ENCODE data around the gene PCDHGB4.
"Not testable (repeated sequence)": the region's sequence is repeated elsewhere in the genome, so short reads cannot be mapped to it uniquely, and the experiment has no call there.

PCDHGB4 gene

GRCh38 chr5:141389153-141390042, 1.9 kb downstream of the PCDHGB4 start:
- Histone ChIP-seq H3K4me3 (ENCODE audit: extremely low read depth, insufficient read depth, low read length, poor library complexity, severe bottlenecking) (no peak overlapping the region), H3K36me3 (ENCODE audit: control insufficient read depth, insufficient read depth, low read length) (peaks cover 15% of the 10 kb centered on the region), H3K9me3 (ENCODE audit: control insufficient read depth, low read length) (peaks cover 56% of the 10 kb centered on the region), H3K4me1 (ENCODE audit: control insufficient read depth, insufficient read depth, low read length, poor library complexity, severe bottlenecking) (no peaks in the 10 kb centered on the region), H3K27ac (ENCODE audit: low read depth, low read length, severe bottlenecking) (no peak overlapping the region)
- WGBS, 2 experiments (ENCODE audit: insufficient coverage in 2 of 2): 95 to 97% methylated on average over 70 to 77 of the region's 77 CpGs

- Histone ChIP-seq H3K36me3 (ENCODE audit: control insufficient read depth, insufficient read depth, low read length) (peaks cover 15% of the 10 kb centered on the region), H3K4me1 (ENCODE audit: control insufficient read depth, insufficient read depth, low read length, poor library complexity, severe bottlenecking) (no peaks in the 10 kb centered on the region), H3K4me3 (ENCODE audit: extremely low read depth, insufficient read depth, low read length, poor library complexity, severe bottlenecking) (no peak within 1 kb of the TSS), H3K27ac (ENCODE audit: low read depth, low read length, severe bottlenecking) (no peak within 1 kb of the TSS), H3K9me3 (ENCODE audit: control insufficient read depth, low read length) (peaks cover 63% of the 10 kb centered on the region)
- WGBS, 2 experiments (ENCODE audit: insufficient coverage in 2 of 2): 92 to 96% methylated on average over 31 to 37 of the region's 38 CpGs
These were observed 5.1 kb downstream of the PCDHGB4 start, which contains the start of gene PCDHGA8 for GRCh38 chr5:141392429-141393198. Gene PCDHGA8 (plus strand): TSS chr5:141392633. CDS start chr5:141392814, 181 bp downstream.

GRCh38 chr5:141393267-141393666, 5.8 kb downstream of the PCDHGB4 start:
- no peaks in the 10 kb centered on the region for H3K4me1 ChIP-seq (ENCODE audit: control insufficient read depth, insufficient read depth, low read length, poor library complexity, severe bottlenecking)
- 95% methylated on average over 19 to 20 of the region's 21 CpGs for WGBS, 2 experiments (ENCODE audit: insufficient coverage in 2 of 2)
- H3K4me3 ChIP-seq (ENCODE audit: extremely low read depth, insufficient read depth, low read length, poor library complexity, severe bottlenecking): no peak overlapping the region
- no peak overlapping the region for H3K27ac ChIP-seq (ENCODE audit: low read depth, low read length, severe bottlenecking)
- peaks cover 15% of the 10 kb centered on the region for H3K36me3 ChIP-seq (ENCODE audit: control insufficient read depth, insufficient read depth, low read length)
- peaks cover 63% of the 10 kb centered on the region for H3K9me3 ChIP-seq (ENCODE audit: control insufficient read depth, low read length)

GRCh38 chr5:141394401-141395187, 7.1 kb downstream of the PCDHGB4 start:
- Histone ChIP-seq H3K9me3 (ENCODE audit: control insufficient read depth, low read length) (peaks cover 63% of the 10 kb centered on the region), H3K36me3 (ENCODE audit: control insufficient read depth, insufficient read depth, low read length) (peaks cover 15% of the 10 kb centered on the region)
- 93 to 96% methylated on average over 18 to 35 of the region's 53 CpGs for WGBS, 2 experiments (ENCODE audit: insufficient coverage in 2 of 2)
- not testable (repeated sequence) for H3K4me1 ChIP-seq (ENCODE audit: control insufficient read depth, insufficient read depth, low read length, poor library complexity, severe bottlenecking); H3K27ac ChIP-seq (ENCODE audit: low read depth, low read length, severe bottlenecking); H3K4me3 ChIP-seq (ENCODE audit: extremely low read depth, insufficient read depth, low read length, poor library complexity, severe bottlenecking)

GRCh38 chr5:141397756-141398551, 10.5 kb downstream of the PCDHGB4 start, which contains the start of gene PCDHGB5:
Gene PCDHGB5 (plus strand): TSS chr5:141397947. CDS start chr5:141398128, 181 bp downstream.
- peaks cover 12% of the 10 kb centered on the region for H3K36me3 ChIP-seq (ENCODE audit: control insufficient read depth, insufficient read depth, low read length)
- H3K4me1 ChIP-seq (ENCODE audit: control insufficient read depth, insufficient read depth, low read length, poor library complexity, severe bottlenecking); H3K27ac ChIP-seq (ENCODE audit: low read depth, low read length, severe bottlenecking); H3K4me3 ChIP-seq (ENCODE audit: extremely low read depth, insufficient read depth, low read length, poor library complexity, severe bottlenecking): not testable (repeated sequence)
- H3K9me3 ChIP-seq (ENCODE audit: control insufficient read depth, low read length): peaks cover 48% of the 10 kb centered on the region
- 85 to 92% methylated on average over 14 of the region's 43 CpGs for WGBS, 2 experiments (ENCODE audit: insufficient coverage in 2 of 2)

- WGBS, 2 experiments (ENCODE audit: insufficient coverage in 2 of 2): 91 to 96% methylated on average over 14 of the region's 15 CpGs
These were observed 11.1 kb downstream of the PCDHGB4 start for GRCh38 chr5:141398608-141399007.

GRCh38 chr5:141399555-141400258, 12.2 kb downstream of the PCDHGB4 start:
- Histone ChIP-seq H3K27ac (ENCODE audit: low read depth, low read length, severe bottlenecking) (no peak overlapping the region), H3K36me3 (ENCODE audit: control insufficient read depth, insufficient read depth, low read length) (peaks cover 5% of the 10 kb centered on the region), H3K4me1 (ENCODE audit: control insufficient read depth, insufficient read depth, low read length, poor library complexity, severe bottlenecking) (no peaks in the 10 kb centered on the region), H3K4me3 (ENCODE audit: extremely low read depth, insufficient read depth, low read length, poor library complexity, severe bottlenecking) (no peak overlapping the region), H3K9me3 (ENCODE audit: control insufficient read depth, low read length) (peaks cover 40% of the 10 kb centered on the region)
- 96 to 97% methylated on average over 57 to 61 of the region's 61 CpGs for WGBS, 2 experiments (ENCODE audit: insufficient coverage in 2 of 2)

More at GRCh38 chr5:141398608-141399007, 11.1 kb downstream of the PCDHGB4 start:
- H3K9me3 ChIP-seq (ENCODE audit: control insufficient read depth, low read length): peaks cover 47% of the 10 kb centered on the region
- H3K4me3 ChIP-seq (ENCODE audit: extremely low read depth, insufficient read depth, low read length, poor library complexity, severe bottlenecking): no peak overlapping the region
- H3K4me1 ChIP-seq (ENCODE audit: control insufficient read depth, insufficient read depth, low read length, poor library complexity, severe bottlenecking): no peaks in the 10 kb centered on the region
- H3K36me3 ChIP-seq (ENCODE audit: control insufficient read depth, insufficient read depth, low read length): peaks cover 6% of the 10 kb centered on the region
- no peak overlapping the region for H3K27ac ChIP-seq (ENCODE audit: low read depth, low read length, severe bottlenecking)

- Histone ChIP-seq H3K27ac (ENCODE audit: low read depth, low read length, severe bottlenecking) (no peak within 1 kb of the TSS), H3K36me3 (ENCODE audit: control insufficient read depth, insufficient read depth, low read length) (peaks cover 5% of the 10 kb centered on the region), H3K4me3 (ENCODE audit: extremely low read depth, insufficient read depth, low read length, poor library complexity, severe bottlenecking) (no peak within 1 kb of the TSS), H3K9me3 (ENCODE audit: control insufficient read depth, low read length) (peaks cover 28% of the 10 kb centered on the region), H3K4me1 (ENCODE audit: control insufficient read depth, insufficient read depth, low read length, poor library complexity, severe bottlenecking) (no peaks in the 10 kb centered on the region)
- 93 to 97% methylated on average over 26 to 27 of the region's 27 CpGs for WGBS, 2 experiments (ENCODE audit: insufficient coverage in 2 of 2)
These were observed 15.2 kb downstream of the PCDHGB4 start, which contains the start of gene PCDHGA9 for GRCh38 chr5:141402553-141403243. Gene PCDHGA9 (plus strand): TSS chr5:141402778. CDS start chr5:141402953, 175 bp downstream.

GRCh38 chr5:141403387-141403786, 15.9 kb downstream of the PCDHGB4 start:
- no peaks in the 10 kb centered on the region for H3K4me1 ChIP-seq (ENCODE audit: control insufficient read depth, insufficient read depth, low read length, poor library complexity, severe bottlenecking)
- no peak overlapping the region for H3K4me3 ChIP-seq (ENCODE audit: extremely low read depth, insufficient read depth, low read length, poor library complexity, severe bottlenecking)
- WGBS, 2 experiments (ENCODE audit: insufficient coverage in 2 of 2): 98% methylated on average over 18 to 20 of the region's 22 CpGs
- H3K27ac ChIP-seq (ENCODE audit: low read depth, low read length, severe bottlenecking): no peak overlapping the region
- peaks cover 28% of the 10 kb centered on the region for H3K9me3 ChIP-seq (ENCODE audit: control insufficient read depth, low read length)
- H3K36me3 ChIP-seq (ENCODE audit: control insufficient read depth, insufficient read depth, low read length): peaks cover 5% of the 10 kb centered on the region

All from mesodermal cell (in vitro differentiated cells).